HEK293T (cell line): ENCODE data around the gene GAB2.

Source experiments
- CTCF ChIA-PET: fragments of 350-600 bp; formaldehyde crosslinking; extraction: SDS; loops from one replicate; lab custom pipeline; 2021; ENCODE audit warnings: antibody characterized with exemption, inconsistent platforms; lab: Yijun Ruan, JAX
- POLR2A ChIA-PET: fragments of 350-600 bp; formaldehyde crosslinking; extraction: SDS; loops from one replicate; lab custom pipeline; 2020; ENCODE audit warnings: antibody characterized with exemption, inconsistent platforms; lab: Yijun Ruan, JAX
- DNase-seq: peaks from one replicate; pipeline ENCODE4 v3.0.0; 2012; ENCODE audit warnings: mixed read lengths; ENCODE audit errors: extremely low spot score
- ARNT ChIP-seq: fragments of 450-650 bp; IDR thresholded peaks from 2 replicates; pipeline ENCODE4 v1.6.1; 2017; ENCODE audit warnings: mild to moderate bottlenecking
- BHLHE40 ChIP-seq: fragments of 450-650 bp; IDR thresholded peaks from 2 replicates; pipeline ENCODE4 v1.6.1; 2016; ENCODE audit warnings: mild to moderate bottlenecking, moderate library complexity, borderline replicate concordance
- CTBP1 ChIP-seq: fragments of 450-650 bp; IDR thresholded peaks from 2 replicates; pipeline ENCODE4 v1.6.1; 2016; ENCODE audit warnings: borderline replicate concordance
- ELF4 ChIP-seq: fragments of 450-650 bp; IDR thresholded peaks from 2 replicates; pipeline ENCODE4 v1.6.1; 2017; ENCODE audit warnings: antibody characterized with exemption
- FOXA1 ChIP-seq: fragments of 450-650 bp; IDR thresholded peaks from 2 replicates; pipeline ENCODE4 v1.6.1; 2016; ENCODE audit warnings: mild to moderate bottlenecking
- FOXK2 ChIP-seq: fragments of 450-650 bp; IDR thresholded peaks from 2 replicates; pipeline ENCODE4 v1.6.1; 2016; ENCODE audit warnings: mild to moderate bottlenecking
- FOXM1 ChIP-seq: fragments of 450-650 bp; IDR thresholded peaks from 2 replicates; pipeline ENCODE4 v1.6.1; 2017; ENCODE audit warnings: mild to moderate bottlenecking, borderline replicate concordance
- HDGF ChIP-seq: fragments of 450-650 bp; IDR thresholded peaks from 2 replicates; pipeline ENCODE4 v1.6.1; 2017; ENCODE audit warnings: antibody characterized with exemption, borderline replicate concordance
- L3MBTL2 ChIP-seq: fragments of 450-650 bp; conservative IDR thresholded peaks from 2 replicates; pipeline ENCODE4 v1.6.1; 2016; ENCODE audit warnings: mild to moderate bottlenecking
- LEF1 ChIP-seq: fragments of 450-650 bp; IDR thresholded peaks from 2 replicates; pipeline ENCODE4 v1.6.1; 2017; ENCODE audit warnings: mild to moderate bottlenecking, borderline replicate concordance
- NFRKB ChIP-seq: fragments of 450-650 bp; IDR thresholded peaks from 2 replicates; pipeline ENCODE4 v1.6.1; 2016; ENCODE audit warnings: mild to moderate bottlenecking, moderate library complexity
- PKNOX1 ChIP-seq: fragments of 450-650 bp; IDR thresholded peaks from 2 replicates; pipeline ENCODE4 v1.6.1; 2016
- SP1 ChIP-seq: fragments of 450-650 bp; IDR thresholded peaks from 2 replicates; pipeline ENCODE4 v1.6.1; 2017
- SUZ12 ChIP-seq: fragments of 450-650 bp; IDR thresholded peaks from 2 replicates; pipeline ENCODE4 v1.6.1; 2016; ENCODE audit warnings: mild to moderate bottlenecking
- TARDBP ChIP-seq: fragments of 450-650 bp; IDR thresholded peaks from 2 replicates; pipeline ENCODE4 v1.6.1; 2016
- ZNF384 ChIP-seq: fragments of 450-650 bp; IDR thresholded peaks from 2 replicates; pipeline ENCODE4 v1.6.1; 2016

Gene GAB2

GRCh38 chr11:78350091-78350645 is 67.5 kb downstream of the GAB2 start:
- POLR2A ChIA-PET = no interaction called here

GRCh38 chr11:78349624-78350023 is 68.0 kb downstream of the GAB2 start:
- ChIA-PET POLR2A (no interaction called here), CTCF (no interaction called here)
- no peak for DNase-seq
- TF ChIP-seq TARDBP (no peak), ARNT (no peak), CTBP1 (no peak), L3MBTL2 (no peak), ELF4 (no peak), PKNOX1 (no peak), NFRKB (no peak), SP1 (no peak), BHLHE40 (no peak), FOXK2 (no peak), FOXM1 (no peak), SUZ12 (no peak), ZNF384 (no peak), LEF1 (no peak), HDGF (no peak), FOXA1 (no peak)

More at GRCh38 chr11:78350091-78350645, 67.5 kb downstream of the GAB2 start:
- no peak for TF ChIP-seq SP1
- no peak for TF ChIP-seq ZNF384
- no peak for DNase-seq
- CTCF ChIA-PET = no interaction called here

- no peak for TF ChIP-seq HDGF
- no peak for TF ChIP-seq FOXM1
- TF ChIP-seq LEF1 = no peak
- no peak for TF ChIP-seq SP1
- ChIA-PET CTCF (no interaction called here), POLR2A (no interaction called here)
- no peak for DNase-seq
These were observed 68.5 kb downstream of the GAB2 start for GRCh38 chr11:78349114-78349513.

- ChIA-PET POLR2A (no interaction called here), CTCF (interaction anchor here (0.8 kb wide), 1 partner anchor 31 kb away, joined by 3 read pairs; no protein-coding TSS in a partner anchor)
- TF ChIP-seq FOXK2 = no peak
- TF ChIP-seq LEF1 = no peak
- no peak for TF ChIP-seq ELF4
- no peak for TF ChIP-seq SP1
- TF ChIP-seq HDGF = no peak
- no peak for TF ChIP-seq L3MBTL2
- no peak for TF ChIP-seq SUZ12
- no peak for TF ChIP-seq CTBP1
- no peak for TF ChIP-seq BHLHE40
- TF ChIP-seq PKNOX1 = no peak
- no peak for TF ChIP-seq FOXA1
- no peak for TF ChIP-seq NFRKB
- no peak for DNase-seq
These were observed 69.7 kb downstream of the GAB2 start for GRCh38 chr11:78347956-78348355.

- TF ChIP-seq HDGF (no peak), FOXK2 (no peak), SUZ12 (no peak), ELF4 (no peak), PKNOX1 (no peak), BHLHE40 (no peak), ZNF384 (no peak), SP1 (no peak), CTBP1 (no peak), ARNT (no peak), LEF1 (no peak), FOXA1 (no peak)
- CTCF ChIA-PET = no interaction called here
- POLR2A ChIA-PET = no interaction called here
- no peak for DNase-seq
These were observed 70.8 kb downstream of the GAB2 start for GRCh38 chr11:78346799-78347198.

GRCh38 chr11:78345450-78345849 is 72.2 kb downstream of the GAB2 start:
- TF ChIP-seq ZNF384 (no peak), BHLHE40 (no peak), LEF1 (no peak)
- no peak for DNase-seq
- POLR2A ChIA-PET = no interaction called here
- CTCF ChIA-PET = interaction anchor here (0.7 kb wide), 1 partner anchor 71 kb away, joined by 5 read pairs; no protein-coding TSS in a partner anchor

GRCh38 chr11:78344676-78345075 is 72.9 kb downstream of the GAB2 start:
- ChIA-PET POLR2A (no interaction called here), CTCF (no interaction called here)
- TF ChIP-seq NFRKB = no peak
- TF ChIP-seq TARDBP = no peak
- TF ChIP-seq ELF4 = no peak
- no peak for TF ChIP-seq FOXA1
- TF ChIP-seq SP1 = no peak
- TF ChIP-seq CTBP1 = no peak
- TF ChIP-seq L3MBTL2 = no peak
- no peak for TF ChIP-seq HDGF
- TF ChIP-seq PKNOX1 = no peak
- no peak for TF ChIP-seq SUZ12
- TF ChIP-seq BHLHE40 = no peak
- TF ChIP-seq LEF1 = no peak
- TF ChIP-seq ZNF384 = no peak
- DNase-seq = no peak
